Common myeloid progenitor, CD34-positive (primary cell): ENCODE results near the gene EFCAB10. TPM values are rescaled to one million over a fixed set of nuclear protein-coding genes. Genes with fewer than 3 reads are reported as not detected.

Experiments
- CTCF ChIA-PET: fragments of 350-600 bp; sonication (Branson Sonifier 250); formaldehyde crosslinking; loops from one replicate; lab custom pipeline; 2021; ENCODE audit warnings: antibody characterized with exemption; lab: Charles Lee
- POLR2A ChIA-PET: fragments of 350-600 bp; sonication (Branson Sonifier 250); formaldehyde crosslinking; loops from one replicate; lab custom pipeline; 2021; ENCODE audit warnings: antibody characterized with exemption; lab: Charles Lee
- DNase-seq, 3 donors: peaks; one replicate each; pipeline versions ENCODE4 v3.0.0 to v3.0.0-alpha.2; 2013
- H3K27ac ChIP-seq, 2 experiments: 1 replicate in 1 of 2; 2 replicates in 1 of 2; pipeline ENCODE4 v1.7.0; 2013; ENCODE audit warnings: inconsistent platforms in 2 of 2, low read length in 2 of 2, mild to moderate bottlenecking in 2 of 2, low read depth in 1 of 2, moderate library complexity in 1 of 2; ENCODE audit not compliant: severe bottlenecking in 2 of 2, insufficient read depth in 1 of 2, poor library complexity in 1 of 2
- H3K27me3 ChIP-seq, 5 experiments: replicated peaks in 2 of 5; 1 replicate in 3 of 5; 2 replicates in 2 of 5; pipeline versions ENCODE4 v1.6.1 to v1.7.0; 2013; ENCODE audit warnings: low read length in 4 of 5, mild to moderate bottlenecking in 2 of 5, moderate library complexity in 2 of 5, inconsistent platforms in 1 of 5; ENCODE audit not compliant: insufficient read depth in 5 of 5, control insufficient read depth in 4 of 5
- H3K36me3 ChIP-seq, 4 experiments: 1 replicate in 2 of 4; 2 replicates in 2 of 4; pipeline versions ENCODE4 v1.6.1 to v1.7.0; 2013; ENCODE audit warnings: low read length in 3 of 4, control low read depth in 1 of 4, mild to moderate bottlenecking in 1 of 4; ENCODE audit not compliant: control insufficient read depth in 4 of 4, insufficient read depth in 4 of 4
- H3K4me1 ChIP-seq, 4 experiments: 1 replicate in 3 of 4; 2 replicates in 1 of 4; pipeline versions ENCODE4 v1.6.1 to v1.7.1; 2013; ENCODE audit warnings: low read length in 3 of 4, mild to moderate bottlenecking in 3 of 4, control low read depth in 1 of 4, inconsistent platforms in 1 of 4, moderate library complexity in 1 of 4; ENCODE audit not compliant: control insufficient read depth in 4 of 4, insufficient read depth in 4 of 4; ENCODE audit errors: control extremely low read depth in 1 of 4
- H3K4me3 ChIP-seq, 7 experiments: 1 replicate in 4 of 7; 2 replicates in 3 of 7; pipeline versions ENCODE4 v1.5.1 to v1.7.0; 2013; ENCODE audit warnings: mild to moderate bottlenecking in 7 of 7, low read length in 6 of 7, moderate library complexity in 6 of 7, inconsistent platforms in 2 of 7, low read depth in 2 of 7, control low read depth in 1 of 7; ENCODE audit not compliant: insufficient read depth in 4 of 7, control insufficient read depth in 1 of 7; ENCODE audit errors: extremely low read depth in 1 of 7
- H3K9me3 ChIP-seq, 5 experiments: 1 replicate in 4 of 5; 2 replicates in 1 of 5; pipeline versions ENCODE4 v1.6.1 to v1.7.1; 2013; ENCODE audit warnings: low read length in 4 of 5, mild to moderate bottlenecking in 2 of 5, inconsistent platforms in 1 of 5, low read depth in 1 of 5, moderate library complexity in 1 of 5; ENCODE audit not compliant: control insufficient read depth in 4 of 5, insufficient read depth in 2 of 5; ENCODE audit errors: control extremely low read depth in 1 of 5
- WGBS: methylation state at CpG from one replicate; pipeline ENCODE4 v1.1.5; 2013; ENCODE audit not compliant: insufficient coverage; 5-methylcytosine and 5-hydroxymethylcytosine counted together
- polyA plus RNA-seq: library from polyadenylated mRNA; unstranded; fragments of 120-200 nt; gene quantifications from one replicate; pipeline ENCODE4 v1.2.1, GENCODE V29; 2013

Gene EFCAB10
- 1.0 TPM for polyA plus RNA-seq

- Histone ChIP-seq H3K4me1 (peaks cover 0 to 6% (median 5%) of the 10 kb centered on the region in 4 experiments), H3K9me3 (peaks cover 0 to 17% (median 3%) of the 10 kb centered on the region in 5 experiments), H3K36me3 (no peaks in the 10 kb centered on the region), H3K4me3 (peak within 1 kb of the TSS; percentile 21 to 75 (median 52)), H3K27ac (no peak within 1 kb of the TSS), H3K27me3 (peaks cover 0 to 3% (median 0%) of the 10 kb centered on the region in 5 experiments)
- ChIA-PET POLR2A (interaction anchor here (0.6 kb wide), 2 partner anchors 15 to 142 kb away, joined by 3 read pairs; no protein-coding TSS in a partner anchor), CTCF (interaction anchor here (1.3 kb wide), 1 partner anchor 10 kb away, joined by 3 read pairs; no protein-coding TSS in a partner anchor)
- WGBS = 14% methylated on average over 31 of the region's 36 CpGs
- peak; percentile 42 to 72 (median 69) for DNase-seq
Observed at GRCh38 chr7:105581066-105581811, at the start of gene EFCAB10. TSS of gene EFCAB10 (minus strand) at chr7:105581493. CDS start at chr7:105581463, 30 bp downstream.

- Histone ChIP-seq H3K4me3 (no peak overlapping the region), H3K27ac (no peak overlapping the region), H3K4me1 (no peaks in the 10 kb centered on the region), H3K36me3 (peaks cover 20 to 69% (median 43%) of the 10 kb centered on the region in 4 experiments), H3K9me3 (peaks cover 0 to 5% (median 5%) of the 10 kb centered on the region in 5 experiments), H3K27me3 (no peaks in the 10 kb centered on the region)
- CTCF ChIA-PET = no interaction called here
- POLR2A ChIA-PET = no interaction called here
- WGBS = no CpG with 5 or more reads among the region's 2 CpGs
- DNase-seq = no peak
Observed at GRCh38 chr7:105625986-105626385, 44.7 kb upstream of the EFCAB10 start.

GRCh38 chr7:105623906-105624305 lies 42.6 kb upstream of the EFCAB10 start:
- DNase-seq = no peak
- Histone ChIP-seq H3K36me3 (peaks cover 20 to 67% (median 44%) of the 10 kb centered on the region in 4 experiments), H3K4me1 (no peaks in the 10 kb centered on the region), H3K27me3 (no peaks in the 10 kb centered on the region), H3K27ac (no peak overlapping the region), H3K9me3 (peaks cover 0 to 5% (median 5%) of the 10 kb centered on the region in 5 experiments), H3K4me3 (no peak overlapping the region)
- POLR2A ChIA-PET = no interaction called here
- CTCF ChIA-PET = interaction anchor here (1.1 to 1.3 kb wide), 2 partner anchors 10 to 11 kb away, joined by 4 to 5 read pairs; no protein-coding TSS in a partner anchor
- WGBS = 97% methylated on average over 13 of the region's 15 CpGs

GRCh38 chr7:105623378-105623777 lies 42.1 kb upstream of the EFCAB10 start:
- no peak for DNase-seq
- peaks cover 0 to 5% (median 5%) of the 10 kb centered on the region in 5 experiments for H3K9me3 ChIP-seq
- H3K36me3 ChIP-seq = peaks cover 20 to 71% (median 48%) of the 10 kb centered on the region in 4 experiments
- H3K4me3 ChIP-seq = no peak overlapping the region
- ChIA-PET POLR2A (no interaction called here), CTCF (interaction anchor here (1.1 kb wide), 1 partner anchor 11 kb away, joined by 5 read pairs; no protein-coding TSS in a partner anchor)
- no peak overlapping the region for H3K27ac ChIP-seq
- WGBS = 96% methylated on average over 4 of the region's 5 CpGs
- no peaks in the 10 kb centered on the region for H3K4me1 ChIP-seq
- no peaks in the 10 kb centered on the region for H3K27me3 ChIP-seq

GRCh38 chr7:105622106-105622731 lies 40.9 kb upstream of the EFCAB10 start:
- Histone ChIP-seq H3K27ac (no peak overlapping the region), H3K4me3 (no peak overlapping the region), H3K9me3 (peaks cover 0 to 5% (median 5%) of the 10 kb centered on the region in 5 experiments), H3K36me3 (peaks cover 20 to 79% (median 57%) of the 10 kb centered on the region in 4 experiments), H3K4me1 (no peaks in the 10 kb centered on the region), H3K27me3 (no peaks in the 10 kb centered on the region)
- ChIA-PET CTCF (no interaction called here), POLR2A (no interaction called here)
- 96% methylated on average over 10 of the region's 15 CpGs for WGBS
- DNase-seq = no peak

GRCh38 chr7:105621617-105622016 lies 40.3 kb upstream of the EFCAB10 start:
- Histone ChIP-seq H3K4me3 (no peak overlapping the region), H3K36me3 (peaks cover 15 to 76% (median 57%) of the 10 kb centered on the region in 4 experiments), H3K27me3 (no peaks in the 10 kb centered on the region), H3K27ac (no peak overlapping the region), H3K9me3 (peaks cover 0 to 5% (median 4%) of the 10 kb centered on the region in 5 experiments), H3K4me1 (no peaks in the 10 kb centered on the region)
- CTCF ChIA-PET = no interaction called here
- POLR2A ChIA-PET = no interaction called here
- DNase-seq = no peak
- 100% methylated on average over 2 of the region's 3 CpGs for WGBS
